ENCODE measurements around the gene PARD3B. TPM values are rescaled to one million over a fixed set of nuclear protein-coding genes. Genes with fewer than 3 reads are reported as not detected.

The PARD3B gene
- total and polyA plus RNA-seq, 2 experiments from 2014 or later, result 3.5 to 4.4 TPM

- Histone ChIP-seq H3K9me2 (ENCODE audit: insufficient read depth) (peaks cover 10% of the 10 kb centered on the region), H3F3A (replicated peaks; ENCODE audit: low read depth) (no peaks in the 10 kb centered on the region), H3K36me3 (ENCODE audit: insufficient read depth) (no peaks in the 10 kb centered on the region), H3K4me1 (ENCODE audit: insufficient read depth) (no peaks in the 10 kb centered on the region), H2AFZ (no peak overlapping the region), H3K27me3 (ENCODE audit: insufficient read depth) (no peaks in the 10 kb centered on the region), H3K27ac (ENCODE audit: low read depth) (no peak overlapping the region), H3K4me3 (no peak overlapping the region), H3K79me2 (replicated peaks; ENCODE audit: insufficient read depth) (no peaks in the 10 kb centered on the region), H4K20me1 (replicated peaks; ENCODE audit: insufficient read depth) (no peaks in the 10 kb centered on the region), H3K4me2 (no peak overlapping the region)
- Mint-ChIP-seq H3K27me3 (ENCODE audit: insufficient read depth, low read depth, poor library complexity) (no peaks in the 10 kb centered on the region), H3K27ac (no peak overlapping the region), H3K9me3 (no peaks in the 10 kb centered on the region), H3K4me3 (no peak overlapping the region), H3K4me1 (peaks cover 14% of the 10 kb centered on the region; the same call in 2 of the 3 replicates), H3K36me3 (ENCODE audit: low read depth) (no peaks in the 10 kb centered on the region)
- no peak for TF ChIP-seq EZH2phosphoT487 (IDR thresholded peaks at IDR 0.05; ENCODE audit: unreplicated experiment)
- no peak for TF ChIP-seq REST (IDR thresholded peaks at IDR 0.05; ENCODE audit: unreplicated experiment)
- ATAC-seq, result no peak
- no peak for DNase-seq (ENCODE audit: low spot score)
Observed at GRCh38 chr2:205094031-205094430, 548.8 kb downstream of the PARD3B start.

GRCh38 chr2:205103699-205104098 is 558.4 kb downstream of the PARD3B start:
- Histone ChIP-seq H3K79me2 (replicated peaks; ENCODE audit: insufficient read depth) (no peaks in the 10 kb centered on the region), H3K4me2 (no peak overlapping the region), H3K27ac (ENCODE audit: low read depth) (peak overlapping the region; percentile 6; the same call in 1 of the 2 replicates), H4K20me1 (replicated peaks; ENCODE audit: insufficient read depth) (no peaks in the 10 kb centered on the region), H3K36me3 (ENCODE audit: insufficient read depth) (no peaks in the 10 kb centered on the region), H3K4me3 (no peak overlapping the region), H3K9me2 (ENCODE audit: insufficient read depth) (no peaks in the 10 kb centered on the region), H3K4me1 (ENCODE audit: insufficient read depth) (no peaks in the 10 kb centered on the region), H3K27me3 (ENCODE audit: insufficient read depth) (no peaks in the 10 kb centered on the region), H2AFZ (no peak overlapping the region), H3F3A (replicated peaks; ENCODE audit: low read depth) (no peaks in the 10 kb centered on the region)
- no peak for ATAC-seq
- Mint-ChIP-seq H3K4me3 (no peak overlapping the region), H3K9me3 (no peaks in the 10 kb centered on the region), H3K27ac (no peak overlapping the region; the same call in 1 of the 2 replicates), H3K36me3 (ENCODE audit: low read depth) (no peaks in the 10 kb centered on the region), H3K27me3 (ENCODE audit: insufficient read depth, low read depth, poor library complexity) (no peaks in the 10 kb centered on the region), H3K4me1 (peaks cover 3% of the 10 kb centered on the region; the same call in 1 of the 3 replicates)
- DNase-seq (ENCODE audit: low spot score), result no peak
- TF ChIP-seq ZNF114 (CRISPR knock-in tag; IDR thresholded peaks at IDR 0.05) (no peak), EZH2phosphoT487 (IDR thresholded peaks at IDR 0.05; ENCODE audit: unreplicated experiment) (no peak), ETS1 (IDR thresholded peaks at IDR 0.05) (no peak), NANOG (IDR thresholded peaks at IDR 0.05; ENCODE audit: borderline replicate concordance) (no peak), CTCF (conservative IDR thresholded peaks at IDR 0.05; ENCODE audit: low read depth in 2 of 2) (no peak), POLR2AphosphoS5 (IDR thresholded peaks at IDR 0.05; ENCODE audit: low read depth) (no peak), ZNF462 (CRISPR knock-in tag; IDR thresholded peaks at IDR 0.05) (no peak)
